ENCODE data around the gene FAT2.

Gene FAT2

DNA sequence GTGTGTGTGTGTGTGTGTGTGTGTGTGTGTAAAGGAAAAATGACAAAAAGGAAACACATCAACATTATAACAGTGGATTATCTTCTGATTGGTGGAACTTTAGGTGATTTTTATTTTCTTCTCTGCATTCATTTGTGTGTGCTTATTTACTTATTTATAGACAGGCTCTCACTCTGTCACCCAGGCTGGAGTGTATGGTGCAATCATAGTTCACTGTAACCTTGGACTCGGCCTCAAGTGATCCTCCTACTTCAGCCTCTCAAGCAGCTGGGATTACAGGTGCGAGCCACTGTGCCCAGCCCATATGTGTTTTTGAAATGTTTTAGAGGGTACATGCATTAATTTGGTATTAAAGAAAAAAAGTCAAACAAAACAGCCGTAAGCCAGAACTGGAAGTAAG, 39.1 kb downstream of the FAT2 start:
- no peak for DNase-seq

DNA sequence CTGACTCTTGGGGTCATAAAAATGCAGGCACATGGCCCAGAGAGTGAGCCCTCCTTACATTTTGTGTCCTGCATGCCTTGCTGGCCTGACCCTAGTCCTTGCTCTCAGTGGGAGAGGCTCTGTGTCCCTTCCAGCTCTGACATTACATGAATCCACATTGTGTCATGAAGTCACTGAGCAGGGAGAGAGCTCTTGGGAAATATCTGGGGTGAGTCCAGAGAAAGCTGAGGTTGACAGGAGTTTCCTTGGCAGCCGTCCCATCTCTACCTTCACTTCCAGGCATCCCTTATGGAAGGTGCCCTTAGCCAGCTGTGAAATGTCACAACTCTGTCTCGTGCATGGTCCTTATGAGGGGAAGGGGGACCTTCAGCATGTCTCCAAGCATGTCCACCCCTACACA, 41.0 kb downstream of the FAT2 start:
- DNase-seq, result no peak

DNA sequence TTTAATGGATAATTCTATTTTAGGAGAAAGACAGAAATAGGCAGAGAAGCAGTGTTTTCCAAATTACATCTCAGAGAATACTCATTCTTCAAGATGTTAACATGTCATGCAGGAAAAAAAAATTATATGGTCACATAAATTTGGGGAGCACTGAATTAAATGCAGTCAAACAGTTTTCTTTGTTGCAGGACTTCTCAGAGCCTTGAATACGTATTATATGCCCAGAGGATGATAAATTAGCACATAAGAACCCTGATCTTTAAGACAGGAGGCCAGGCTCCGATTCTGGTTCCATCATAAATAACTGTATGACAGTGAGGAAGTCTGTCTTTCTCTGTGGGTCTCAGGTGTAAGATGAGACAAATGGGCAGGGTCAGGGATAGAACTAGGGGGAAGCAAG, 41.4 kb downstream of the FAT2 start:
- DNase-seq, result no peak

DNA sequence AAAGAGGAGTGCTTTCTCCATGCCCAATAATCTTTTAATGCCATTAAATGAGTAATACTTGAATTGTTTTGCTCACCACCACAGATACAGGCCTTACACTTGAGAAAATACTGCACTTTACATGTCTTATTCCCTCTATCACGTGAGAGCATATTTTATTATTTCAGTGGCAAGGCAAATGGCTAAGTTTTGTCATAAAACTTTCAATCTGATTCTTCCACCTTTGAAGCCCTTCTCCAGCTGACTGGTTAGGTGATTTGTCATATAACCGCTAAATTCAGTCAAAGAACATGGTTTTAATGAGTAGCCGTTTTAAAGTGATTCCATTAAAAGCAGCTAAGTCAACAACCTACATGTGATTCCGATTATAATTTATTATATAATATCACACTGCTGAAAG, 43.8 kb downstream of the FAT2 start:
- DNase-seq, result no peak

DNA sequence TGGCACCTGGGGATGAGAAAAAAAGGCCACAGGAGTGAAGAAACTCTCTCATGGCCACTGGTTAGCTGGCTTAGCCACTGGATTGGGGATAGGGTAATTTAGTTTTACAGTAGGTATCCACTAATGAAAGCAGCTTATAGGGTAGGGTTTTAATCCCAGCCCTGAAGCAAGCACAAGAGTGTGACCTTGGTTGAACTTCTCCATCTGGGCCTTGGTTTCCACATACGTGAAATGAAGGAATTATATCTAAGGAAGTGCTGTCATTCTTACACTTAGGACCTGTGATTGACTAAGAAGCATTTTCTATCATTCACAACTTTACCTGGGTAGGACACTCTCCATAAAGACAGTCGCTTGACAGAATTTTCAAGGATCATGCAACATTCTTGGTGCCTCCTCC, 49.6 kb downstream of the FAT2 start:
- DNase-seq, result no peak

Measured in CD4-positive, alpha-beta T cell treated with Interleukin-21 for 1 hour (primary cell).